GM19240 (cell line): ENCODE measurements around the gene TRIO.
"Not testable (repeated sequence)": the region's sequence is repeated elsewhere in the genome, so short reads cannot be mapped to it uniquely, and the experiment has no call there.

Experiments
- DNase-seq: peaks from one replicate; pipeline ENCODE4 v3.0.0; 2011; ENCODE audit warnings: low spot score; ENCODE audit not compliant: insufficient read length

The TRIO gene

GRCh38 chr5:14185326-14186058 lies 42.4 kb downstream of the TRIO start:
- no peak for DNase-seq

- DNase-seq: no peak
Measured at GRCh38 chr5:14186059-14186830, 43.1 kb downstream of the TRIO start.

GRCh38 chr5:14187157-14187556 lies 44.0 kb downstream of the TRIO start:
- no peak for DNase-seq

GRCh38 chr5:14187660-14188059 lies 44.5 kb downstream of the TRIO start:
- DNase-seq: no peak

- no peak for DNase-seq
Measured at GRCh38 chr5:14188778-14189177, 45.6 kb downstream of the TRIO start.

- no peak for DNase-seq
Measured at GRCh38 chr5:14189680-14190079, 46.5 kb downstream of the TRIO start.

GRCh38 chr5:14190194-14191164 lies 47.3 kb downstream of the TRIO start:
- no peak for DNase-seq

GRCh38 chr5:14191325-14191724 lies 48.2 kb downstream of the TRIO start:
- DNase-seq: no peak

- DNase-seq: no peak
Measured at GRCh38 chr5:14193496-14193895, 50.4 kb downstream of the TRIO start.

GRCh38 chr5:14195588-14195987 lies 52.4 kb downstream of the TRIO start:
- DNase-seq: no peak

- no peak for DNase-seq
Measured at GRCh38 chr5:14197056-14197455, 53.9 kb downstream of the TRIO start.

GRCh38 chr5:14199902-14200301 lies 56.8 kb downstream of the TRIO start:
- DNase-seq: no peak

- DNase-seq: no peak
Measured at GRCh38 chr5:14200312-14200990, 57.3 kb downstream of the TRIO start.

GRCh38 chr5:14201325-14202045 lies 58.3 kb downstream of the TRIO start:
- no peak for DNase-seq

GRCh38 chr5:14202462-14202861 lies 59.3 kb downstream of the TRIO start:
- DNase-seq: no peak

- no peak for DNase-seq
Measured at GRCh38 chr5:14204011-14204670, 61.0 kb downstream of the TRIO start.

GRCh38 chr5:14204785-14205321 lies 61.7 kb downstream of the TRIO start:
- DNase-seq: no peak

GRCh38 chr5:14206028-14206725 lies 63.0 kb downstream of the TRIO start:
- DNase-seq: no peak

GRCh38 chr5:14207428-14207827 lies 64.3 kb downstream of the TRIO start:
- DNase-seq: not testable (repeated sequence)
